Activated CD4-positive, alpha-beta T cell treated with anti-CD3 and anti-CD28 coated beads for 24 hours (primary cell): ENCODE results near the gene GAS2L2.
"Not testable (repeated sequence)": the region's sequence is repeated elsewhere in the genome, so short reads cannot be mapped to it uniquely, and the experiment has no call there.

Experiments
- DNase-seq, 2 donors: peaks; one replicate each; pipeline ENCODE4 v3.0.0-alpha.2; 2020; ENCODE audit warnings: low read depth in 2 of 2

Gene GAS2L2

GRCh38 chr17:35728551-35728950, 24.5 kb downstream of the GAS2L2 start:
- DNase-seq, result no peak

- no peak for DNase-seq
These were observed 25.4 kb downstream of the GAS2L2 start for GRCh38 chr17:35727635-35728034.

DNA sequence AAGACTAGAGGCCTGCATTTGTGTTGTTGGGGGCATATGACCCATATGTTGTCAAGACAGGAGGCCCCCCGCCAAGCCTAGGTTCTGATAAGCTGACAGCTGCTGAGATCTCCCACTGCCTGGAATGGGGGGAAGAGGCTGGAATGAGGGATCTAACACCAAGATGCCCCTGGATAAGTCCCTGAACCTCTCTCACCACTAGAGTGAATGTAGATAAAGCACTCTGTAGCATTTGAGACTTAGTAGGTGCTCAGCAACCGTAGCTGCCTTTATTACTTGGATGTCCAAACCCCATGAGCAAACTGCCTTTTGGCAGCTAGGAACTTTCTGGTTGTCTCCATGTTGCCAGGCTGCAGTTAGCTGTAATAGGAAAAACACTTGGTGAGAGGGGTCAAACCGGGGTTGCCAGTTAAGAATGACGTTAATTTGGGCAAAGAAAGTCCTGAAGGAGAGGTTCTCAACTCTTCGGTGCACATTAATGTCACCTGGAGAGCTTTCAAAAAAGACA, 26.0 kb downstream of the GAS2L2 start:
- DNase-seq, result no peak

DNA sequence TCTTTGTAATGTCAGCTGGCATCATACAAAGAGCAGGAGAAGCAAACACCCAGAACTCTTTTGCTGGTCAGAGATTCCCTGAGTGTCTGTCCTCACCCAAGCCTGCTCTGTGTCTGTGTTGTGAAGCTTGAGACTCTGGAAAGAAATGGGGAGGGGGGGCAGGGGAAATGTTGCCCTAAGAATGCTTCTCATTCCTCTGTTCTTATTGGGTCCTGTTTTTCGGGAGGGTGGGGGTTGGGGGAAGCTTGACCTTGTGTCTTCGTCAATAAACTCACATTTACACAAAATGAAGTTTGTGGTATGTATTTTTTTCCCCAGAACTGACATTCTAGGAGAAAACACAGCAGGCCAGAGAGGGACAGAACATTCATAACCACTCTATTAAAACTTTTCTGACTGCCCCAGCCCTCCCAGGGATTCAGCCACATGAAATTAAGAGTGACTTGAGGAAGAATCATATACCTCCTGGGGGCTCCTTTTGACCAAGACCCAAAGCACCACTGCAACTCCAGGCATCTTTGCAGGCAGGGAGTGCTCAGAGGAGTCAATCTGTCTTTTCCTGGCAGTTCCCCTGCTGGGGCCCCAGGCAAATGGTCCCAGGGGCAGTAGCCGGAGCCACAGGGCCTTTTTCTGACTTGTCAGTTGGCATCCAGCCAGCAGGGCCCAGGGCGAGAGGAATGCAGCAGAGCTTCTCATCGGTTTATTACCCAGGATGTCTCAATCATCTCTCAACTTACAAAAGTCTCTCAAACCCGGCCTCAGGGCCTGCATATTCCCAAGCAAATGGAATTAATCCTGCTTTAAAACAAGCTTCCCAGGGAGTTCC, 26.7 kb downstream of the GAS2L2 start:
- DNase-seq, result no peak

- no peak for DNase-seq
These were observed 27.3 kb downstream of the GAS2L2 start for GRCh38 chr17:35725802-35726126.

- no peak for DNase-seq
These were observed 28.0 kb downstream of the GAS2L2 start for GRCh38 chr17:35725058-35725457.

GRCh38 chr17:35723735-35724134, 29.3 kb downstream of the GAS2L2 start:
- DNase-seq, result no peak

- DNase-seq, result no peak
These were observed 35.6 kb downstream of the GAS2L2 start for GRCh38 chr17:35717475-35717874.

GRCh38 chr17:35716897-35717465, 36.1 kb downstream of the GAS2L2 start:
- no peak for DNase-seq

DNA sequence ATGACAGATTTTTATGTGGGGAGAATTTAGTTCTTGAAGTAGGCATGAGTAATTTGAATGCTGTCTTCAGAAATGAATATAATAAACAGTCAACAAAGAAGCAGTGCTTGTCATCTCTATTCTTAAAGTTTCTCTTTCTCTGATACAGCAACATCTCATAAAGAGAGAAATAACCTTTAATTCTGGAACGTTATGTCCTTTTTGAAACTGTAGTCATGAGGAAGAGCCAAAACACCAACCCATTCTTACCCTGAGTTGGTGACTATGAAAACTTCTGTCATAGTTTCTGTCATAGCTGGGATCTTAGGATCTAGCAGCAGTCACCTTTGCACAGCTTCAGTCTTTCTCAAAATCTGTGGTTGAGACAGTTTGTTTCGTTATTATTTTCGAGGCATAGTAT, 36.9 kb downstream of the GAS2L2 start:
- no peak for DNase-seq

DNA sequence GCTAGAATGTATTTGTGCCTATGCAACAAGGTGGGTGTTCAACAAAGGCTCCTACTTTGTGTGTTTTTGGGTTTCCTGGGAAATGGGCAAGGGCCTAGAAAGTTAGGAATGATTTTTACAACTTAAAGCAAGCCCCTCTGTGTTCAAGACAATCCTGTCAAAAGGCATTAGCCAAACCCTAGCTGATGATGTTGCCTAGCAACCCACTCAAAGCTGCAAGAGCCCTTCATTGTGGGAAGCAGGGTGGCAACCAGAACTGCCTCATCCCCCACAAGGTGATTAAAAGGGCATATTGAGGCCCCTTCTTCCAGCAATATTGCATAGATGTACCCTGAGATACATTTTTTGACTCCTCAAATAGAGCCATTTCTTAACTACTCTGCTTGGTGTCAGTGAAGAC, 37.6 kb downstream of the GAS2L2 start:
- no peak for DNase-seq

DNA sequence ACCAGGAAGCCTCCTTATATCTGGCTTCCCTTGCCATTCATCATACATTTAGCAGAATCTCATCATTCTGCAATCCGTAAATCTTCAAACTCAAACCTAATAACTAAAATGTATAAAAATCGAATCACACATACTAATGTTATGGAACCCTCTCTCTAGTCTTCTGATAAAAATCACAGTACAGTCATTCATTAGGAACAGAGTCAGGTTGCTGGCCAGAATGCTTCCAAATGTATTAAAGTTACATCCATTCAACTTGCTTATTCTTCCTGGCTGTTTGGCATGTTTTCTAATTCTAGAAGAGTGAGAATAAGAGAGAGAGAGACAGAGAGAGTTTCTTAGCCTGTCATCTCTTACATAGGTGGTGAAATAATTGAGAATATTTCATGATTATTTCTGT, 38.1 kb downstream of the GAS2L2 start:
- no peak for DNase-seq

DNA sequence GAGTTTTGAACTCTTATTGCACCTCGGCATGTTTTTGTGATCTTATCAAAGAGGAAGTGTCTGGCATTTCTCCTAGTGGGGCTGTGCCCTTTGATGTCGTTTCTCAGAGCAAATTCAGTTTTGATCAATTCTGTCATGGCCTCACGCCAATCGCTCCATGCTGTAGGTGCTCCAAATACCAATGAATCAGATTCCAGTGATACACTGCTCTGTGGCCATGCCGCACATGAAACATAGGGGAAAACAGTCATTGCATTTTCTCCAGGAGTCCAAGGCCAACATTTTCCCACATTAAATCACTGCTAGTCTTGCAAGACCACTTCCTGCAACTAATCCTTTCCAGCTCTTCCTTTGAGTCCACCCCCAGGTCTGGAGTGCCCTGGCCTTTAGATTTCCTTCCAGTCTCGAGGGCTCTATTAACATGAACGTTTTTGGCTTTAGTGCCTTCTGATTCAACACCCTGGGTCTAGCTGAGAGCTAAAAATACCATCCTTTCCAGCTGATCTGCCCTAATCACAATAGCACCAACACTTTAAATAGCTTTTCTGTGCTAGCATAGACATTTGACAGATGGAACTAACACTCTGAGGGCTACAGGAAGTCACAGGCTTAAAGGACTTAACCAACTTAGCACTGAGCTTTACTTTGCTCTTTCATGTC, 39.8 kb downstream of the GAS2L2 start:
- DNase-seq, result no peak

DNA sequence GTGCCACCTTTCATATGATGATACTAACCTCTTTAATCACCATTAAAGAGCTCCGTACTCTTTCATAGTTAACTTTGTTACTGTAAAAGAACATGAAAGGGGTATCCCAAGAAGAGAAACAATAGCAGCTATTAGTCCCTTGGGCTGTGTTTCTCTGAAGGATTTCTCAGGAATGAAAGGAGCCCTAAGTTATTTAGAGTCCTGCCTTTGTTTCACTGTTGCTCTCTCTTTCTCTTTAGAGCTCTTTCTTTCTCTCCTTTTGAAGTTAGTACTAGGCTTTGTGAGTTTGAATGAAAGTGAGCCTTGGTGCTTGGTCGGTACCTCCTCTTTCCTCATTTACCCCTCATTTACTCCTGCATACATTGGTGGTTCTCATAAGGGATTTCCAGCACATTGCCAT, 42.1 kb downstream of the GAS2L2 start:
- DNase-seq, result no peak

GRCh38 chr17:35709874-35710273, 43.2 kb downstream of the GAS2L2 start:
- no peak for DNase-seq

DNA sequence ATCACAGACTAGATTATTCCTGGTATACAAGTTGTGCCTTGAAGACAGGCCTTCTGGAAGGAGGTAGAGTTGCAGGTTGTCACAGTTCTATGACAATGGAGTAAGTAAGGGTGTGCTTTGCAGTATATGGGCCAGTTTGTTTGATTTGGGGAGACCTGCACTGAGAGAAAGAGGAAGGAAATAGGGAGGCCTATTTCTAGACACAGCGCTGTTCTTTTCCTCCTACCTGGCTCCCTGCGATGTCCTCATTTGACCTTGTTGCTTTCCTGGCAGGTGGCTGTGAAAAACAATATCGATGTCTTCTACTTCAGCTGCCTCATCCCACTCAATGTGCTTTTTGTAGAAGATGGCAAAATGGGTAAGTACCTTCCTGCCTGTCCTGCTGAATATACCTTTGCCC, 44.1 kb downstream of the GAS2L2 start:
- DNase-seq, result no peak

GRCh38 chr17:35708149-35708548, 44.9 kb downstream of the GAS2L2 start:
- DNase-seq, result no peak

DNA sequence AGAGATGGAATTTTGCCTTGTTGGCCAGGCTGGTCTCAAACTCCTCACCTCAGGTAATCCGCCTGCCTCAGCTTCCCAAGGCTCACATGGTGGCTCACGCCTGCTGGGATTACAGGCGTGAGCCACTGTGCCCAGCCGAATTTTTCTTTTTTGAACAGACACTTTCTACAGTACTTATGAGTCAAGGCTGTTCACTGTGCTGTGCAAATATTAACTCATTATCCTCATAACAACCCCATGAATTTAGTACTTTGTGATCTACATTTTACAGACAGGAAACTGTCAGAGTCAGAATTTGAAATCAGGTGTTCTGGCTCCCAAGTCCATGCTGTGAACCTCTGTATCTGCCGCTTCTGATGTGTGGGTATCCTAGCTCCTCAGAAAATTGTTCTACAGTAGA, 47.3 kb downstream of the GAS2L2 start:
- no peak for DNase-seq

DNA sequence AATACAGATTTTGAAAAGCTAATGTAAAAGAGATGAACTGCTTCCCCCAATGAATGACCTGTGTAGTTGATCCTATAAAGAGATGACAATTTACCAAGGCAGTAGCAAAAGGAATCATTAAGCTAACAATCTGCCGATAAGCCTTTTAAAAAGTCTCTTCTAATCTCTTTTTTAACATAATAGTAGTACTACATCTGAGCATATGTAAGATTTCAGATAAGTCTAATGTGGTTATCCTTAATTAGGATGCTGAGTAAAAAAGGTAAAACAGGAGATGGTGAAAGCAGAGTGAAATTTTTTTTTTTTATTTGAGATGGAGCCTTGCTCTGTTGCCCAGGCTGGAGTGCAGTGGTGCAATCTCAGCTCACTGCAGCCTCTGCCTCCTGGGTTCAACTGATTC, 47.8 kb downstream of the GAS2L2 start:
- DNase-seq, result no peak

DNA sequence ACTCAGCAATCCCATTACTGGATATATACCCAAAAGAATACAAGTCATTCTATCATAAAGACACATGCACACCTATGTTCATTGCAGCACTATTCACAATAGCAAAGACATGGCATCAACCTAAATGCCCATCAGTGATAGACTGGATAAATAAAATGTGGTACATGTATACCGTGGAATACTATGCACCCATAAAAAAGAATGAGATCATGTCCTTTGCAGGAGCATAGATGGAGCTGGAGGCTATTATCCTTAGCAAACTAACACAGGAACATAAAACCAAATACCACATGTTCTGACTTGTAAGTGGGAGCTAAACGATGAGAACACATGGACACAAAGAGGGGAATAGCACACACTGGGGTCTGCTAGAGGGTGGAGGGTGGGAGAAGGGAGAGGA, 49.7 kb downstream of the GAS2L2 start:
- not testable (repeated sequence) for DNase-seq

DNA sequence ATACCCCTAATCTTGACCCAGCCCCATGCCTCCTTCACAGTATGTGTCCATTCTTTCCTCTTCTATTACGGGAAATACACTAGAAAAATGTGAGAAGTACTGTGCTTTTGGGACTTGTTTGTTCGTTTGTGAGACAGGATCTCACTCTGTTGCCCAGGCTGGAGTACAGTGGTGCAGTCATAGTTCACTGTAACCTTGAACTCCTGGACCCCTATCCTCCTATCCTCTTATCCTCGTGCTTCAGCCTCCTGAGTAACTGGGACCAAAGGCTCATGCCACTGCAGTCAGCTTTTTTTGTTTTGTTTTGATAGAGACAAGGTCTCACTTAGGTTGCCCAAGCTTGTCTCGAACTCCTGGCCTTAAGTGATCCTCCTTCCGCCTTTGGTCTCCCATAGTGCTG, 51.5 kb downstream of the GAS2L2 start:
- no peak for DNase-seq

- no peak for DNase-seq
These were observed 52.9 kb downstream of the GAS2L2 start for GRCh38 chr17:35700150-35700549.

GRCh38 chr17:35698800-35699199, 54.2 kb downstream of the GAS2L2 start:
- DNase-seq, result no peak
